WI38 (cell line): ENCODE data around the gene KIAA0319L.
"Not testable (repeated sequence)": the region's sequence is repeated elsewhere in the genome, so short reads cannot be mapped to it uniquely, and the experiment has no call there.

Experiments used
- H3K4me3 ChIP-seq: 2 replicates; pipeline ENCODE4 v1.5.1; 2011; ENCODE audit warnings: low read depth, mild to moderate bottlenecking, control low read depth, low read length
- CTCF ChIP-seq: IDR thresholded peaks from 2 replicates; pipeline ENCODE4 v1.5.1; 2012; ENCODE audit warnings: low read depth, mild to moderate bottlenecking, control low read depth, low read length

KIAA0319L gene

GRCh38 chr1:35577071-35577998 lies 20.1 kb upstream of the KIAA0319L start:
- no peak for TF ChIP-seq CTCF
- H3K4me3 ChIP-seq, result no peak overlapping the region

- not testable (repeated sequence) for H3K4me3 ChIP-seq
Observed at GRCh38 chr1:35576766-35577070, 19.5 kb upstream of the KIAA0319L start.

- TF ChIP-seq CTCF, result no peak
- no peak overlapping the region for H3K4me3 ChIP-seq
Observed at GRCh38 chr1:35576061-35576765, 19.0 kb upstream of the KIAA0319L start.

GRCh38 chr1:35575416-35575958 lies 18.3 kb upstream of the KIAA0319L start:
- H3K4me3 ChIP-seq, result no peak overlapping the region
- no peak for TF ChIP-seq CTCF

- no peak overlapping the region for H3K4me3 ChIP-seq
- no peak for TF ChIP-seq CTCF
Observed at GRCh38 chr1:35574655-35575415, 17.6 kb upstream of the KIAA0319L start.

GRCh38 chr1:35574125-35574654 lies 17.0 kb upstream of the KIAA0319L start:
- TF ChIP-seq CTCF, result no peak

More at GRCh38 chr1:35574125-35574654, 17.0 kb upstream of the KIAA0319L start:
- H3K4me3 ChIP-seq, result no peak overlapping the region
